Activated CD4-positive, alpha-beta T cell treated with anti-CD3 and anti-CD28 coated beads, Interleukin-10, Interleukin-2, amounts not matched to agents 100 ng/mL and 50 ng/mL, durations not matched to agents 16 hours and 8 hours (primary cell): ENCODE measurements around the gene TRMT10C.
"Not testable (repeated sequence)": the region's sequence is repeated elsewhere in the genome, so short reads cannot be mapped to it uniquely, and the experiment has no call there.

Source experiments
- DNase-seq: peaks from one replicate; pipeline ENCODE4 v3.0.0-alpha.2; 2020

Gene TRMT10C

GRCh38 chr3:101561630-101562328 lies at the start of gene TRMT10C:
TRMT10C (plus strand) TSS chr3:101561868; CDS start chr3:101564782, 2,914 bp downstream.
- DNase-seq: peak; percentile 95

- peak; percentile 19 for DNase-seq
These were observed 49.3 kb upstream of the TRMT10C start for GRCh38 chr3:101512396-101512645.

GRCh38 chr3:101512646-101513418 lies 48.8 kb upstream of the TRMT10C start, which contains the start of gene SENP7:
SENP7 (minus strand) TSS chr3:101513212; CDS start chr3:101513130, 82 bp downstream.
- DNase-seq: peak; percentile 79

GRCh38 chr3:101513419-101513986 lies 48.2 kb upstream of the TRMT10C start:
- no peak for DNase-seq

- peak; percentile 95 for DNase-seq
These were observed 43.2 kb upstream of the TRMT10C start for GRCh38 chr3:101518421-101518871.

GRCh38 chr3:101519685-101520365 lies 41.8 kb upstream of the TRMT10C start:
- no peak for DNase-seq

- DNase-seq: peak; percentile 35
These were observed 40.4 kb upstream of the TRMT10C start for GRCh38 chr3:101521211-101521701.

GRCh38 chr3:101527441-101527840 lies 34.2 kb upstream of the TRMT10C start:
- no peak for DNase-seq

- DNase-seq: no peak
These were observed 33.8 kb upstream of the TRMT10C start for GRCh38 chr3:101527906-101528305.

- DNase-seq: no peak
These were observed 31.6 kb upstream of the TRMT10C start for GRCh38 chr3:101529816-101530685.

GRCh38 chr3:101530686-101531047 lies 31.0 kb upstream of the TRMT10C start:
- DNase-seq: no peak

GRCh38 chr3:101531473-101532086 lies 30.1 kb upstream of the TRMT10C start:
- peak; percentile 55 for DNase-seq

GRCh38 chr3:101532783-101533602 lies 28.7 kb upstream of the TRMT10C start:
- no peak for DNase-seq

GRCh38 chr3:101533603-101533968 lies 28.1 kb upstream of the TRMT10C start:
- no peak for DNase-seq

GRCh38 chr3:101535221-101535620 lies 26.4 kb upstream of the TRMT10C start:
- DNase-seq: no peak

GRCh38 chr3:101536266-101536665 lies 25.4 kb upstream of the TRMT10C start:
- DNase-seq: no peak

GRCh38 chr3:101536955-101537354 lies 24.7 kb upstream of the TRMT10C start:
- DNase-seq: not testable (repeated sequence)

- DNase-seq: peak; percentile 69
These were observed 18.7 kb upstream of the TRMT10C start for GRCh38 chr3:101542957-101543356.

- DNase-seq: peak; percentile 16
These were observed 17.4 kb upstream of the TRMT10C start for GRCh38 chr3:101544161-101544850.

- DNase-seq: no peak
These were observed 13.1 kb upstream of the TRMT10C start for GRCh38 chr3:101548527-101549105.
